Astrocyte (in vitro differentiated cells and primary cell): Measurements from ENCODE around the gene SIDT2. TPM values are rescaled to one million over a fixed set of nuclear protein-coding genes. Genes with fewer than 3 reads are reported as not detected.
A peak's percentile ranks its signal among the peaks of the same experiment; 100 is the strongest.

Source experiments
- DNase-seq: peaks from one replicate; pipeline ENCODE4 v3.0.0-alpha.2; 2010; ENCODE audit warnings: low read depth
- FAIRE-seq: peaks from 2 replicates; lab custom pipeline; 2011; peaks lifted over from hg19 to GRCh38; lab: Jason Lieb, UNC
- H2AFZ ChIP-seq: 2 replicates; pipeline ENCODE4 v1.6.0; 2012; ENCODE audit warnings: low read depth, low read length, inconsistent platforms
- H3K27ac ChIP-seq: 2 replicates; pipeline ENCODE4 v1.5.1; 2011; ENCODE audit warnings: low read depth, low read length, inconsistent platforms
- H3K27me3 ChIP-seq: 2 replicates; pipeline ENCODE4 v1.6.0; 2011; ENCODE audit warnings: low read length, inconsistent platforms; ENCODE audit not compliant: insufficient read depth
- H3K36me3 ChIP-seq: 2 replicates; pipeline ENCODE4 v1.5.1; 2011; ENCODE audit warnings: low read length, inconsistent platforms; ENCODE audit not compliant: insufficient read depth
- H3K4me1 ChIP-seq: 2 replicates; pipeline ENCODE4 v1.5.1; 2011; ENCODE audit warnings: low read length, inconsistent platforms; ENCODE audit not compliant: insufficient read depth
- H3K4me2 ChIP-seq: 2 replicates; pipeline ENCODE4 v1.6.0; 2012; ENCODE audit warnings: low read length, inconsistent platforms
- H3K4me3 ChIP-seq: 2 replicates; pipeline ENCODE4 v1.5.1; 2011; ENCODE audit warnings: low read depth, mild to moderate bottlenecking, low read length, inconsistent platforms; ENCODE audit not compliant: insufficient read depth
- H3K79me2 ChIP-seq: 2 replicates; pipeline ENCODE4 v1.6.0; 2012; ENCODE audit warnings: mild to moderate bottlenecking, low read length, inconsistent platforms; ENCODE audit not compliant: insufficient read depth
- H3K9ac ChIP-seq: 2 replicates; pipeline ENCODE4 v1.6.0; 2012; ENCODE audit warnings: mild to moderate bottlenecking, low read length, inconsistent platforms
- H3K9me3 ChIP-seq: 2 replicates; pipeline ENCODE4 v1.5.1; 2012; ENCODE audit warnings: low read depth, mild to moderate bottlenecking, low read length, inconsistent platforms; ENCODE audit not compliant: insufficient read depth
- H4K20me1 ChIP-seq: 2 replicates; pipeline ENCODE4 v1.6.0; 2012; ENCODE audit warnings: low read length, inconsistent platforms; ENCODE audit not compliant: insufficient read depth
- H3K27ac Mint-ChIP-seq: one replicate; pipeline ENCODE4 v1.8.0; 2021; ENCODE audit warnings: mild to moderate bottlenecking, mixed read lengths; ENCODE audit not compliant: unreplicated experiment
- H3K27me3 Mint-ChIP-seq: one replicate; pipeline ENCODE4 v1.8.0; 2021; ENCODE audit warnings: low read depth, mixed read lengths; ENCODE audit not compliant: unreplicated experiment
- H3K36me3 Mint-ChIP-seq: one replicate; pipeline ENCODE4 v1.8.0; 2021; ENCODE audit warnings: low read depth, mixed read lengths; ENCODE audit not compliant: unreplicated experiment
- H3K4me1 Mint-ChIP-seq: one replicate; pipeline ENCODE4 v1.8.0; 2021; ENCODE audit warnings: low read depth, mixed read lengths; ENCODE audit not compliant: unreplicated experiment
- H3K4me3 Mint-ChIP-seq: one replicate; pipeline ENCODE4 v1.8.0; 2021; ENCODE audit warnings: mild to moderate bottlenecking, moderate library complexity, mixed read lengths; ENCODE audit not compliant: unreplicated experiment
- H3K9me3 Mint-ChIP-seq: one replicate; pipeline ENCODE4 v1.8.0; 2021; ENCODE audit warnings: mild to moderate bottlenecking, mixed read lengths; ENCODE audit not compliant: unreplicated experiment
- EZH2 ChIP-seq: IDR thresholded peaks from 2 replicates; pipeline ENCODE4 v1.6.1; 2012; ENCODE audit warnings: mild to moderate bottlenecking, low read length, inconsistent platforms; ENCODE audit not compliant: insufficient read depth
- total RNA-seq: library from RNA; stranded (reverse); gene quantifications from 2 replicates; pipeline ENCODE4 v1.2.1, GENCODE V29; 2021
- TF ChIP-seq, protein P1 (sequence below): IDR thresholded peaks from 2 replicates; pipeline ENCODE4 v1.5.1; 2011; ENCODE audit warnings: low read depth, mild to moderate bottlenecking, inconsistent platforms, low read length, moderate library complexity; ENCODE audit not compliant: insufficient read depth

SIDT2 gene
- total RNA-seq, 1 donor from 2014 or later: 55.8 TPM

DNA sequence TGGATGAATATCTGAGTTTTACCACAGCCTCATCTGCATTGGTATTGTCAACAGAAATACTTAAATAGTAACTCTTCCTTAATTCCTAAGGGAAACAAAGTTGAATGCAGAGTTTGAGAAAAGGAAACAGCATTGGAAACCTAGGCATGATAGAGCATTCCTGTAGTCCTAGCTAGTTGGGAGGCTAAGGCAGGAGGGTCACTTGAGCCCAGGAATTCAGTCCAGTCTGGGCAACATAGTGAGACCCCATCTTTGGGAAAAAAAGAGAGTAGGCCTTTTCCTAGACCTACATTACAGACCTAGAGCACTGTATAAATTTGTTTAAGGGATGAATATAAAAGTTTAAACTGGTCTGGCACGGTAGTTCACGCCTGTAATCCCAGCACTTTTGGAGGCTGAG is 21.0 kb upstream of the SIDT2 start:
- no peak overlapping the region for H3K4me2 ChIP-seq
- H3K36me3 Mint-ChIP-seq: peaks cover 8% of the 10 kb centered on the region
- H3K27me3 Mint-ChIP-seq: no peaks in the 10 kb centered on the region
- H2AFZ ChIP-seq: no peak overlapping the region
- no peaks in the 10 kb centered on the region for H3K9me3 ChIP-seq
- H3K27ac Mint-ChIP-seq: no peak overlapping the region
- H3K4me3 Mint-ChIP-seq: no peak overlapping the region
- H3K27me3 ChIP-seq: no peaks in the 10 kb centered on the region
- no peak overlapping the region for H3K4me3 ChIP-seq
- peaks cover 94% of the 10 kb centered on the region for H4K20me1 ChIP-seq
- no peaks in the 10 kb centered on the region for H3K4me1 Mint-ChIP-seq
- no peak overlapping the region for H3K9ac ChIP-seq
- H3K9me3 Mint-ChIP-seq: no peaks in the 10 kb centered on the region
- H3K36me3 ChIP-seq: peaks cover 34% of the 10 kb centered on the region
- DNase-seq: no peak
- no peak for FAIRE-seq
- TF ChIP-seq, protein P1, sequence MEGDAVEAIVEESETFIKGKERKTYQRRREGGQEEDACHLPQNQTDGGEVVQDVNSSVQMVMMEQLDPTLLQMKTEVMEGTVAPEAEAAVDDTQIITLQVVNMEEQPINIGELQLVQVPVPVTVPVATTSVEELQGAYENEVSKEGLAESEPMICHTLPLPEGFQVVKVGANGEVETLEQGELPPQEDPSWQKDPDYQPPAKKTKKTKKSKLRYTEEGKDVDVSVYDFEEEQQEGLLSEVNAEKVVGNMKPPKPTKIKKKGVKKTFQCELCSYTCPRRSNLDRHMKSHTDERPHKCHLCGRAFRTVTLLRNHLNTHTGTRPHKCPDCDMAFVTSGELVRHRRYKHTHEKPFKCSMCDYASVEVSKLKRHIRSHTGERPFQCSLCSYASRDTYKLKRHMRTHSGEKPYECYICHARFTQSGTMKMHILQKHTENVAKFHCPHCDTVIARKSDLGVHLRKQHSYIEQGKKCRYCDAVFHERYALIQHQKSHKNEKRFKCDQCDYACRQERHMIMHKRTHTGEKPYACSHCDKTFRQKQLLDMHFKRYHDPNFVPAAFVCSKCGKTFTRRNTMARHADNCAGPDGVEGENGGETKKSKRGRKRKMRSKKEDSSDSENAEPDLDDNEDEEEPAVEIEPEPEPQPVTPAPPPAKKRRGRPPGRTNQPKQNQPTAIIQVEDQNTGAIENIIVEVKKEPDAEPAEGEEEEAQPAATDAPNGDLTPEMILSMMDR: no peak
- TF ChIP-seq EZH2: no peak
- peaks cover 98% of the 10 kb centered on the region for H3K79me2 ChIP-seq
- H3K4me1 ChIP-seq: no peaks in the 10 kb centered on the region
- no peak overlapping the region for H3K27ac ChIP-seq

- Histone ChIP-seq H3K36me3 (peaks cover 39% of the 10 kb centered on the region), H3K27ac (no peak overlapping the region), H3K4me2 (no peak overlapping the region), H3K9ac (no peak overlapping the region), H3K4me1 (no peaks in the 10 kb centered on the region), H2AFZ (no peak overlapping the region), H3K4me3 (no peak overlapping the region), H3K9me3 (no peaks in the 10 kb centered on the region), H4K20me1 (peaks cover 70% of the 10 kb centered on the region), H3K79me2 (peaks cover 81% of the 10 kb centered on the region), H3K27me3 (no peaks in the 10 kb centered on the region)
- Mint-ChIP-seq H3K36me3 (peaks cover 8% of the 10 kb centered on the region), H3K4me1 (no peaks in the 10 kb centered on the region), H3K27ac (no peak overlapping the region), H3K9me3 (no peaks in the 10 kb centered on the region), H3K27me3 (no peaks in the 10 kb centered on the region), H3K4me3 (no peak overlapping the region)
- TF ChIP-seq EZH2: no peak
- TF ChIP-seq, protein P1: no peak
- no peak for FAIRE-seq
- DNase-seq: no peak
These were observed 18.7 kb upstream of the SIDT2 start for GRCh38 chr11:117159892-117160291.

DNA sequence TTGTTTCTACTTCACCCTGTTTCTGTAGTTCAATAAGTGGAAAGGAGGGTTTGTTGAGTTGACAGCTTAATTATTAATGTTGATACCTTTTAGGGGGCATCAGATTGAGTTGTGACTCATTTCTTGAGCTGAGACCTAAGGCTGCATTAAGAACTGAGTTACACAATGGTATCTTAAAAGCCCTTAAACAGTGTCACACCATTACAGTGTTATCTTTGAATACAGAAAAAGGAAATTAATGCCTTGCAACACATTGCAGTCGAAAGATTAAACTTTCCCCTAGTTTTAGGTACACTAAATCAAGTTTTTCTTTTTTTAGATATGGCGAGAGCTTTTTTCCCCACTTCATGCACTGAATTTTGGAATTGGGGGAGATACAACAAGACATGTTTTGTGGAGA is 17.7 kb upstream of the SIDT2 start:
- Mint-ChIP-seq H3K36me3 (peaks cover 11% of the 10 kb centered on the region), H3K4me1 (no peaks in the 10 kb centered on the region), H3K27ac (peak overlapping the region; percentile 1), H3K27me3 (no peaks in the 10 kb centered on the region), H3K4me3 (no peak overlapping the region), H3K9me3 (no peaks in the 10 kb centered on the region)
- no peak for DNase-seq
- no peaks in the 10 kb centered on the region for H3K27me3 ChIP-seq
- H3K9me3 ChIP-seq: no peaks in the 10 kb centered on the region
- no peaks in the 10 kb centered on the region for H3K4me1 ChIP-seq
- no peak for FAIRE-seq
- H3K4me2 ChIP-seq: no peak overlapping the region
- H3K36me3 ChIP-seq: peaks cover 39% of the 10 kb centered on the region
- no peak overlapping the region for H2AFZ ChIP-seq
- H3K79me2 ChIP-seq: peaks cover 72% of the 10 kb centered on the region
- H3K27ac ChIP-seq: no peak overlapping the region
- TF ChIP-seq, protein P1: no peak
- TF ChIP-seq EZH2: no peak
- peaks cover 65% of the 10 kb centered on the region for H4K20me1 ChIP-seq
- H3K4me3 ChIP-seq: no peak overlapping the region
- H3K9ac ChIP-seq: no peak overlapping the region
